ENCODE measurements around the gene TOP1.

GRCh38 chr20:40980828-40981310, 47.8 kb upstream of the TOP1 start:
- TF ChIP-seq CTCF (conservative IDR thresholded peaks at IDR 0.05 in 1 of 2, IDR thresholded peaks at IDR 0.05 in 1 of 2; ENCODE audit: extremely low read depth in 1 of 2, insufficient read depth in 1 of 2, low read depth in 1 of 2, low read length in 2 of 2) (no peak), EZH2 (IDR thresholded peaks at IDR 0.05; ENCODE audit: borderline replicate concordance, low read length) (no peak)
